Effector memory CD8-positive, alpha-beta T cell (primary cell): ENCODE results near the gene TMEM120B.

Experiments
- ATAC-seq: fragments of 150-1000 bp; cut with Tn5 transposase; replicated peaks from 2 replicates; pipeline ENCODE4 v1.10.0; 2021; ENCODE audit warnings: mild to moderate bottlenecking, moderate library complexity
- DNase-seq, 3 experiments: peaks; one replicate each; pipeline ENCODE4 v3.0.0; 2021
- H3K27ac Mint-ChIP-seq, 2 donors: one replicate each; pipeline ENCODE4 v1.8.0; 2022; ENCODE audit warnings: mild to moderate bottlenecking in 2 of 2, mixed read lengths in 2 of 2, moderate library complexity in 2 of 2
- H3K27me3 Mint-ChIP-seq, 2 donors: one replicate each; pipeline ENCODE4 v1.8.0; 2022; ENCODE audit warnings: mixed read lengths in 2 of 2
- H3K36me3 Mint-ChIP-seq: one replicate; pipeline ENCODE4 v1.8.0; 2022; ENCODE audit warnings: mild to moderate bottlenecking, moderate library complexity, mixed read lengths; ENCODE audit not compliant: insufficient read depth
- H3K4me1 Mint-ChIP-seq, 2 donors: one replicate each; pipeline ENCODE4 v1.8.0; 2022; ENCODE audit warnings: low read depth in 2 of 2, mixed read lengths in 2 of 2
- H3K4me3 Mint-ChIP-seq, 2 donors: one replicate each; pipeline ENCODE4 v1.8.0; 2022; ENCODE audit warnings: mild to moderate bottlenecking in 2 of 2, mixed read lengths in 2 of 2, moderate library complexity in 2 of 2
- H3K9me3 Mint-ChIP-seq, 2 donors: one replicate each; pipeline ENCODE4 v1.8.0; 2022; ENCODE audit warnings: mixed read lengths in 2 of 2

Gene TMEM120B

DNA sequence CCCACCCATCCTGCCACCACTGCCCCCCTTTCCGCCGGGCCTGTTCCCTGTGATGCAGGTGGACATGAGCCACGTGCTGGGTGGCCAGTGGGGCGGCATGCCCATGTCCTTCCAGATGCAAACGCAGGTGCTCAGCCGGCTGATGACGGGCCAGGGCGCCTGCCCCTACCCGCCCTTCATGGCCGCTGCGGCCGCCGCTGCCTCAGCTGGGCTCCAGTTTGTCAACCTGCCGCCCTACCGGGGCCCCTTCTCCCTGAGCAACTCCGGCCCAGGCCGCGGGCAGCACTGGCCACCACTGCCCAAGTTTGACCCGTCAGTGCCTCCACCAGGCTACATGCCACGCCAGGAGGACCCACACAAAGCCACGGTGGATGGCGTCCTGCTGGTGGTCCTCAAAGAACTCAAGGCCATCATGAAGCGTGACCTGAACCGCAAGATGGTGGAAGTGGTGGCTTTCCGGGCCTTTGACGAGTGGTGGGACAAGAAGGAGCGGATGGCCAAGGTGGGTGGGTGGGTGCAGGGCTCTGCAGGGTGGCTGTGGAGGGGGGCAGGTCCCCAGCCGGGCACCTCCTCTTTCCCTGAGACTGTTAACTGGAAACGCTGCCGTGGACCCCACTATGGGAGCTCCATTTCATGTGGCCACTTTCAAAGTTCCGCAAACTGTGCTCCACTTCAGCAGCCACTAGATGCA, 102.0 kb downstream of the TMEM120B start:
- DNase-seq (no peak), ATAC-seq (no peak)
- peaks cover 35% of the 10 kb centered on the region in 2 donors for H3K4me1 Mint-ChIP-seq
- H3K27ac Mint-ChIP-seq: no peak overlapping the region
- H3K9me3 Mint-ChIP-seq: no peaks in the 10 kb centered on the region
- no peak overlapping the region for H3K4me3 Mint-ChIP-seq
- peaks cover 82% of the 10 kb centered on the region for H3K36me3 Mint-ChIP-seq
- H3K27me3 Mint-ChIP-seq: no peaks in the 10 kb centered on the region

DNA sequence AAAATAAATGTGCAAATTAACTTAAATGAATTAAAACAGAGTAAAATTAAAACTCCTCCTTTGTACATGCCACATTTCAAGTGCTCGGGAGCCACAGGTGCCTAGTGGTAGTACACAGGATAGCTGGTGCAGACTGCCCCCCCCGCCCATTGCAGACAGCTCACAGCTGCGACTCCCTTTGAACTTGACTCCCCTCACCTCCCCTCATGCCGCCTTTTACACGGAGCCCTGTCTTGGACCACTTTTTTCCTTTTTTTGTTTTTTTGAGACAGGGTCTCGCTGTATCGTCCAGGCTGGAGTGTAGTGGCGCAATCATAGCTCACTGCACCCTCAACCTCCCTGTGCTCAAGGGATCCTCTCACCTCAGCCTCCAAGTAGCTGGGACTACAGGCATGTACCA, 102.7 kb downstream of the TMEM120B start:
- H3K9me3 Mint-ChIP-seq: no peaks in the 10 kb centered on the region
- peaks cover 86% of the 10 kb centered on the region for H3K36me3 Mint-ChIP-seq
- no peaks in the 10 kb centered on the region for H3K27me3 Mint-ChIP-seq
- DNase-seq (no peak), ATAC-seq (no peak)
- H3K27ac Mint-ChIP-seq: no peak overlapping the region
- H3K4me3 Mint-ChIP-seq: no peak overlapping the region
- peaks cover 31 to 34% of the 10 kb centered on the region in 2 donors for H3K4me1 Mint-ChIP-seq

DNA sequence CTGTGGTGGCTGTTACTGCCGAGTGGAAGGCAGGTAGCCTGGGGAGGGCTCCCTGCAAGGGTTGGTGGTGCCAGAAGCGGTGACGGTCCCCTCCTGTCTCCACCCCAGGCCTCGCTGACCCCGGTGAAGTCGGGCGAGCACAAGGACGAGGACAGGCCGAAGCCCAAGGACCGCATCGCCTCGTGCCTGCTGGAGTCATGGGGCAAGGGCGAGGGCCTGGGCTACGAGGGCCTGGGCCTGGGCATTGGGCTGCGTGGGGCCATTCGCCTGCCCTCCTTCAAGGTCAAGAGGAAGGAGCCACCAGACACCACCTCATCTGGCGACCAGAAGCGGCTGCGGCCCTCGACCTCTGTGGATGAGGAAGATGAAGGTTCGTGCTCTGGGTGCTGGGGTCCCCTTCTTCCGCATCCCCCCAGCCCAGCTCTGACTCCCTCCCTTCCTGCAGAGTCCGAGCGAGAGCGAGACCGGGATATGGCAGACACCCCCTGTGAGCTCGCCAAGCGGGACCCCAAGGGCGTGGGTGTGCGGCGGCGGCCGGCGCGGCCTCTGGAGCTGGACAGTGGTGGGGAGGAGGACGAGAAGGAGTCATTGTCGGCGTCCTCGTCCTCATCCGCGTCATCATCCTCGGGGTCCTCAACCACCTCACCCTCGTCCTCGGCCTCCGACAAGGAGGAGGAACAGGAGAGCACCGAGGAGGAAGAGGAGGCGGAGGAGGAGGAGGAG, 104.5 kb downstream of the TMEM120B start:
- no peak for ATAC-seq
- no peaks in the 10 kb centered on the region for H3K27me3 Mint-ChIP-seq
- peaks cover 20 to 21% of the 10 kb centered on the region in 2 donors for H3K4me1 Mint-ChIP-seq
- no peak overlapping the region for H3K4me3 Mint-ChIP-seq
- H3K9me3 Mint-ChIP-seq: no peaks in the 10 kb centered on the region
- no peak for DNase-seq
- H3K36me3 Mint-ChIP-seq: peaks cover 88% of the 10 kb centered on the region
- H3K27ac Mint-ChIP-seq: peak overlapping the region in 1 of 2 donors; percentile 49

DNA sequence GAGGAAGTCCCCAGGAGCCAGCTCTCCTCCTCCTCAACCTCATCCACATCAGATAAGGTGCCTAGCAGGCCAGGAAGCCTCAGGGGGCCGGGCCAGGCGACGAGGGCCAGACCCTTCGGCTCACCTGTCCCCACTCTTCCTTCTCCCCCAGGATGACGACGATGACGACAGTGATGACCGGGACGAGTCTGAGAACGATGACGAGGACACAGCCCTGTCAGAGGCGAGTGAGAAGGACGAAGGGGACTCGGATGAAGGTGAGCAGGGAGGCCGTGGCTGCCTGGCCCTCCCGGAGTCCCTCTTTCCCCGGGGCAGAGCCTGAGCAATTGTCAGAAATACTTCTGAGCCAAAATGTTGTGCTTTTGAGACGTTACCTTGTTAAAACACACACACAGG, 105.1 kb downstream of the TMEM120B start:
- DNase-seq (no peak), ATAC-seq (no peak)
- no peaks in the 10 kb centered on the region for H3K27me3 Mint-ChIP-seq
- H3K36me3 Mint-ChIP-seq: peaks cover 89% of the 10 kb centered on the region
- H3K4me3 Mint-ChIP-seq: no peak overlapping the region
- H3K27ac Mint-ChIP-seq: peak overlapping the region in 1 of 2 donors; percentile 49
- H3K4me1 Mint-ChIP-seq: peaks cover 15 to 16% of the 10 kb centered on the region in 2 donors
- H3K9me3 Mint-ChIP-seq: no peaks in the 10 kb centered on the region

DNA sequence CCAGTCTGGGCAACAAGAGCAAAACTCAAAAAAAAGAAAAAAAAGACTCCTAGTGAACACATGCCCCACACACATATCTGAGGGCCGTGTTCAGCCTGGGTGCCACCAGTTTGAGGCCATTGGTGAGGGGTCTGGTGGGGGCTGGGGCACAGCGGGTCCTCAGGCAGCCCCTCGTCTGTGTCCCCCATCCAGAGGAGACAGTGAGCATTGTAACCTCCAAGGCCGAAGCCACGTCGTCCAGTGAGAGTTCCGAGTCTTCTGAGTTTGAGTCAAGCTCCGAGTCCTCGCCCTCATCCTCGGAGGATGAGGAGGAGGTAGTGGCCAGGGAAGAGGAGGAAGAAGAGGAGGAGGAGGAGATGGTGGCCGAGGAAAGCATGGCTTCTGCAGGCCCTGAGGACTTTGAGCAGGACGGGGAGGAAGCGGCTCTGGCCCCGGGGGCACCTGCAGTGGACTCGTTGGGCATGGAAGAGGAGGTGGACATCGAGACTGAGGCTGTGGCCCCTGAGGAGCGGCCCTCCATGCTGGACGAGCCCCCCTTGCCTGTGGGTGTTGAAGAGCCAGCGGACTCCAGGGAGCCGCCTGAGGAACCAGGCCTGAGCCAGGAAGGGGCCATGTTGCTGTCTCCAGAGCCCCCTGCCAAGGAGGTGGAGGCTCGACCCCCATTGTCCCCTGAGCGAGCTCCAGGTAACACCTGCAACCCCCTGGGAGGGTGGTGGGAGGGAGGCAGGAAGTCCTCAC, 106.8 kb downstream of the TMEM120B start:
- no peaks in the 10 kb centered on the region for H3K27me3 Mint-ChIP-seq
- peaks cover 5 to 7% of the 10 kb centered on the region in 2 donors for H3K4me1 Mint-ChIP-seq
- H3K27ac Mint-ChIP-seq: peak overlapping the region; percentile 62 to 86
- ATAC-seq (no peak), DNase-seq (no peak)
- H3K36me3 Mint-ChIP-seq: peaks cover 92% of the 10 kb centered on the region
- no peak overlapping the region for H3K4me3 Mint-ChIP-seq
- H3K9me3 Mint-ChIP-seq: no peaks in the 10 kb centered on the region

DNA sequence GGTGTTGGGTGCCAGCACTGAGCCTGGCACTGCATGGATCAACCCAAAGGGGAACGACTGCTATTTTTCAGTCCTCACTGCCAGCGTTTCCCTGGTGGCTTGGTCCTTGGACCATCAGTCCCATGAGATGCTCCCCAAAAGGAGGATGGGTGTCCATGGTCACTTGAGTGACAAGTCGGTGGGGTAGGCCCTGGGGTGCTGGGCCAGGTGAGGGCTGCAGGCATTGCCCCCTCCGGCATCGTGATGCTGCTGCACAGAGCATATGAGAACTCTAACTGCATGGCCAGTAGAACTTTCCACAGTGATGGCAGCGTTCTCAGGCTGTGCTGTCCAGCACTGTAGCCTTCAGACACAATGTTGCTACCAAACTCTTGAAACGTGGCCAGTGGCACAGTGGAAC, 107.5 kb downstream of the TMEM120B start:
- no peaks in the 10 kb centered on the region for H3K9me3 Mint-ChIP-seq
- H3K27me3 Mint-ChIP-seq: no peaks in the 10 kb centered on the region
- no peak overlapping the region for H3K4me3 Mint-ChIP-seq
- H3K36me3 Mint-ChIP-seq: peaks cover 92% of the 10 kb centered on the region
- H3K4me1 Mint-ChIP-seq: peaks cover 5 to 7% of the 10 kb centered on the region in 2 donors
- DNase-seq (no peak), ATAC-seq (no peak)
- peak overlapping the region in 1 of 2 donors; percentile 78 for H3K27ac Mint-ChIP-seq

DNA sequence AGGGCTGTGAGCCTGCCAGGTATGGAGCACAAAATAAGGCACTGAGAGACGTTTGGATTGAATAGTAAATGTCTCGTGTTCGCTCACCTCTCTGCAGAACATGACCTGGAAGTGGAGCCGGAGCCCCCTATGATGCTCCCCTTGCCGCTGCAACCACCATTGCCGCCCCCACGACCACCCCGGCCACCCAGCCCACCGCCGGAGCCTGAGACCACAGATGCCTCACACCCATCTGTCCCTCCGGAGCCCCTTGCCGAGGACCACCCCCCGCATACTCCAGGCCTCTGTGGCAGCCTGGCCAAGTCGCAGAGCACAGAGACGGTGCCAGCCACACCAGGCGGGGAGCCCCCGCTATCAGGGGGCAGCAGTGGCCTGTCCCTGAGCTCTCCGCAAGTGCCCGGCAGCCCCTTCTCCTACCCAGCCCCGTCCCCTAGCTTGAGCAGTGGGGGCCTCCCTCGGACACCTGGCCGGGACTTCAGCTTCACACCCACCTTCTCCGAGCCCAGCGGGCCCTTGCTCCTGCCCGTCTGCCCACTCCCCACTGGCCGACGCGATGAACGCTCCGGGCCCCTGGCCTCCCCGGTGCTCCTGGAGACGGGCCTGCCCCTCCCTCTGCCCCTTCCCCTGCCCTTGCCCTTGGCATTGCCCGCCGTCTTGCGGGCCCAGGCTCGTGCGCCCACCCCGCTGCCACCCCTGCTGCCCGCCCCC, 110.0 kb downstream of the TMEM120B start:
- Mint-ChIP-seq H3K36me3 (peaks cover 89% of the 10 kb centered on the region), H3K4me1 (peaks cover 7 to 10% of the 10 kb centered on the region in 2 donors), H3K27me3 (no peaks in the 10 kb centered on the region), H3K4me3 (no peak overlapping the region), H3K27ac (no peak overlapping the region), H3K9me3 (no peaks in the 10 kb centered on the region)
- ATAC-seq (no peak), DNase-seq (no peak)

DNA sequence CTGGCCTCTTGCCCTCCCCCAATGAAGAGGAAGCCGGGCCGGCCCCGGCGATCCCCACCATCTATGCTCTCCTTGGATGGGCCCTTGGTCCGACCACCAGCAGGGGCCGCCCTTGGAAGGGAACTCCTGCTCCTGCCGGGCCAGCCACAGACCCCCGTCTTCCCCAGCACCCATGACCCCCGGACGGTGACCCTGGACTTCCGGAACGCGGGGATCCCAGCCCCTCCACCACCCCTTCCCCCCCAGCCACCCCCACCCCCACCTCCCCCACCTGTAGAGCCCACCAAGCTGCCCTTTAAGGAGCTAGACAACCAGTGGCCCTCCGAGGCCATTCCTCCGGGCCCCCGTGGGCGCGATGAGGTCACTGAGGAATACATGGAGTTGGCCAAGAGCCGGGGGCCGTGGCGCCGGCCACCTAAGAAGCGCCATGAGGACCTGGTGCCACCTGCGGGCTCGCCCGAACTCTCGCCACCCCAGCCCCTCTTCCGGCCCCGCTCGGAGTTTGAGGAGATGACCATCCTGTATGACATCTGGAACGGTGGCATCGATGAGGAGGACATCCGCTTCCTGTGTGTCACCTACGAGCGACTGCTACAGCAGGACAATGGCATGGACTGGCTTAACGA, 110.7 kb downstream of the TMEM120B start:
- no peaks in the 10 kb centered on the region for H3K9me3 Mint-ChIP-seq
- DNase-seq (no peak), ATAC-seq (no peak)
- H3K27me3 Mint-ChIP-seq: no peaks in the 10 kb centered on the region
- H3K4me1 Mint-ChIP-seq: peaks cover 7 to 10% of the 10 kb centered on the region in 2 donors
- peaks cover 89% of the 10 kb centered on the region for H3K36me3 Mint-ChIP-seq
- H3K4me3 Mint-ChIP-seq: no peak overlapping the region
- H3K27ac Mint-ChIP-seq: peak overlapping the region in 1 of 2 donors; percentile 31

DNA sequence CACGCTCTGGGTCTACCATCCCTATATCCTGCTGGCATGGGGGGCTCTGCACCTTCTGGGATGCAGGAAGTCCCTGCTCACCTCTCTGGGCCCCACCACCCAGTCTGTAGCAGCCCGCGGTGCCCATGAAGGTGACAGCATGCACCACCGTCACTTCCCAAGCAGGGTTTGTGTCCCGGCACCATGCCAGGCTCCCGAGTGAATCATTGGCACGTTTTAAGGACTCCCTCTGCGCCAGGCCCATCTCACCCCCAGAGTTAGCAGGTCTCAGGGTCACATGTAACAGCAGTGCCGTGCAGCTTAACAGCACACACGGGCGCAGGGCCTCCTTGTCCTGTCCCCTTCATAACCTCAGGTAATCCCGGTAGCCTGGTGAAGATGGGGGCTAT, 111.2 kb downstream of the TMEM120B start:
- H3K27ac Mint-ChIP-seq: peak overlapping the region in 1 of 2 donors; percentile 31
- no peak for ATAC-seq
- peaks cover 89% of the 10 kb centered on the region for H3K36me3 Mint-ChIP-seq

DNA sequence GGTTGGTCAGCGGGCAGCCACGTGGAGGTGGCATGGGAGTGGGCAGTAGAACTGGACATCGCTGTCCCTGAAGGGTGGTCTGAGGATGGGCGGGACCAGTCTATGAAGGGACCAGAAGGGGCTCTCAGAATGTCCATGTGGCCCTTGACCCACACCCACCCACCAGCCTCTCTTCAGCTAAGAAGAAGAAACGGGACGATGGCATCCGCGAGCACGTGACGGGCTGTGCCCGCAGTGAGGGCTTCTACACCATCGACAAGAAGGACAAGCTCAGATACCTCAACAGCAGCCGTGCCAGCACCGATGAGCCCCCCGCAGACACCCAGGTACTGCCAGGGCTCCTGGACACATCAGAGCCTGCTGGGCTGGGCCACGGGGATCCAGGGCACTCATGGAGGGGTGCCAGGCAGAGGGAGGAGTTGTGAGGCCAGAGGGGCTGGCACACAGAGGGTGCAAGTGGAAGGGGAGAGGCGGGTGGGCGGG, 112.5 kb downstream of the TMEM120B start:
- peaks cover 10 to 20% of the 10 kb centered on the region in 2 donors for H3K4me1 Mint-ChIP-seq
- H3K27ac Mint-ChIP-seq: peak overlapping the region; percentile 51 to 95
- H3K4me3 Mint-ChIP-seq: no peak overlapping the region
- no peaks in the 10 kb centered on the region for H3K9me3 Mint-ChIP-seq
- no peak for DNase-seq
- no peak for ATAC-seq
- H3K36me3 Mint-ChIP-seq: peaks cover 88% of the 10 kb centered on the region
- no peaks in the 10 kb centered on the region for H3K27me3 Mint-ChIP-seq

More for the DNA sequence above, 111.2 kb downstream of the TMEM120B start:
- Mint-ChIP-seq H3K27me3 (no peaks in the 10 kb centered on the region), H3K4me1 (peaks cover 8 to 12% of the 10 kb centered on the region in 2 donors), H3K4me3 (no peak overlapping the region), H3K9me3 (no peaks in the 10 kb centered on the region)
- no peak for DNase-seq

DNA sequence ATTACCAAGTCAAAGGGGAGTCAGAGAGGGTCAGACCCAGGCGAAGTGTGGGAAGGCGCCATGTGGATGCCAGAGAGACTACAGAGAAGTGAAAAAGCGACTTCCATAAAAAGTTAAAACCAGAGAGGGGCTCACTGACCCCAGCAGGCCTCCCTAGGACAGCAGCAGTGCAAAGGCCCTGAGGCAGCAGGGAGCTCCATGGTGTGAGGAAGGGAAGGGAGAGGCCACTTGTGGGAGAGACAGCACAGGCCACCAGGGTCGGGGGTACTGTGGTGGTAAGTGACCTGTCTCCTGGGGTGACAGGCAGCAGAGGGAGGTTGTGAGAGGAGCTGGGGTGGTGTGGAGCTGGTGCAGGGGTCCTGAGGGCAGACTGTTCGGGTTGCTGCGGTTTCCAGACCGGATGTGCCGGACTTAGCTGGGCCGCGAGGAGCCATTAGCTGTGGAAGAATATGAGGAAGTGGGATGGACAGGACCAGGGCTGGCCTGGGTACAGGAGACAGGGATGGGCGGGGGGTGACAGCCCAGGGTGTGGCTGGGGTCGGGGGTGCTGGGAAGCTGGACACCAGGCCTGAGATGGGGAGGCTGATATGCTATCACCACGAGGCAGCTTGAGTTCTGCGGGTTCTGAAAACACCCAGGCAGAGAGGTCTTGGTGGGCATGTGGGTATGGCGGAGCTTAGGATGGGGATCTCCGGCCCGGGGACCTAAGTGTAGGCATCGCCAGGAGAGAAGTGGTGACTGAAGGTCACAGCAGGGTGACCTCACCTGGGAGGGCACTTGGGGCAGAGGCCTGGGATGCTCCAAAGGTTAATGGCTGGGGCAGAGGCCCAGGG, 114.0 kb downstream of the TMEM120B start:
- Mint-ChIP-seq H3K36me3 (peaks cover 79% of the 10 kb centered on the region), H3K4me1 (peaks cover 12 to 20% of the 10 kb centered on the region in 2 donors), H3K9me3 (no peaks in the 10 kb centered on the region), H3K27ac (peak overlapping the region; percentile 12 to 95), H3K27me3 (no peaks in the 10 kb centered on the region), H3K4me3 (peak overlapping the region in 1 of 2 donors; percentile 37)
- ATAC-seq (no peak), DNase-seq (no peak)
